ENCODE results near the gene RIC1. TPM values are rescaled to one million over a fixed set of nuclear protein-coding genes. Genes with fewer than 3 reads are reported as not detected.
"Not testable (repeated sequence)": the region's sequence is repeated elsewhere in the genome, so short reads cannot be mapped to it uniquely, and the experiment has no call there.

Gene RIC1
- total RNA-seq, 2 donors from 2014 or later = 18.0 to 49.8 TPM

DNA sequence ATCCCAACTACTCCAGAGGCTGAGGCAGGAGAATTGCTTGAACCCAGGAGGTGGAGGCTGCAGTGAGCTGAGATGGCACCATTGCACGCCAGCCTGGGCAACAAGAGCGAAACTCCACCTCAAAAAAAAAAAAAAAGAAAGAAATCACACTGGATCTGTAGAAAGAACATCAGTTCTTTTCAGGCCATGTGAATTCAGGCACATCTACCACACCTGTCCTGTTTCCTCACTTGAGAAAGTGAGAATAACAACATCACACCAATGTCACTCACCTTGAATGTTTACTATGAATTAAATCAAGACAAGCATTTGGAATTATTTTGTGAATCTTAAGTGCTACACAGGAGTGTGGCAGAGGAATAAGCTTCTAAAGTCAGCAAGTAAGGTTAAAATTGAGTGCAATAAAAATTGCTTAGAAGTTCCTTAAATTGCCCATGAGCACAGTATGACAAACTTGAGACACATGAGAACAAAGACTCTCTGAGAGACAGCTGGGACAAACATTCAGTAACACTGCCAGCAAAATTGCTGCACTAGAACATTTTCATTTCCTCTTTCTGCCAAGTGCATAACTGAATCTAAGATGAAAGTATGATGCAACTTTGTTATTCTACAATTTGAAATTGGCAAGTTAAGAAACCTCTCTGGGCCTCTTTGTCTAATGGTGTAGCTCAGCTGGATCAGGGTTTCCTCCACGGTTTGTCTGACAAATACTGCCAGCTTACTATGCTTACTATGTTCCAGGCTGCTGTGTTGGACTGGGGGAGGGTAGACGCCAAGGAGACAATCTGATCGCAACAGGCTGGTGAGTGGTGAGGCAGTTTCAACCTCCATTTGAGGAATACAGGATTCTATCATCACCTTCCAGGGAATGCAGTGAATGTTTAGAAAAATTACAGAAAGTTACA is 1.9 kb upstream of the RIC1 start:
- WGBS = 48% methylated on average over 5 of the region's 5 CpGs
- H3K9me3 ChIP-seq = no peaks in the 10 kb centered on the region
- DNase-seq (ENCODE audit: low spot score) = peak; percentile 22
- no peaks in the 10 kb centered on the region for H3K27me3 ChIP-seq (replicated peaks; ENCODE audit: insufficient read depth)
- H3K4me1 ChIP-seq (replicated peaks) = peaks cover 2% of the 10 kb centered on the region
- peak overlapping the region in 1 of 2 donors; percentile 90 for H3K4me3 ChIP-seq
- peak overlapping the region; percentile 92 to 98 for H3K27ac ChIP-seq
- no peaks in the 10 kb centered on the region for H3K36me3 ChIP-seq
- TF ChIP-seq POLR2AphosphoS5 (IDR thresholded peaks at IDR 0.05) (peak; percentile 73), POLR2A (IDR thresholded peaks at IDR 0.05) (no peak)
- intact Hi-C loops (cut with DNase I) = loop anchor here (10.0 kb wide), 2 partner anchors 788 to 952 kb away; partner anchors contain the start of genes CDC37L1 and UHRF2

DNA sequence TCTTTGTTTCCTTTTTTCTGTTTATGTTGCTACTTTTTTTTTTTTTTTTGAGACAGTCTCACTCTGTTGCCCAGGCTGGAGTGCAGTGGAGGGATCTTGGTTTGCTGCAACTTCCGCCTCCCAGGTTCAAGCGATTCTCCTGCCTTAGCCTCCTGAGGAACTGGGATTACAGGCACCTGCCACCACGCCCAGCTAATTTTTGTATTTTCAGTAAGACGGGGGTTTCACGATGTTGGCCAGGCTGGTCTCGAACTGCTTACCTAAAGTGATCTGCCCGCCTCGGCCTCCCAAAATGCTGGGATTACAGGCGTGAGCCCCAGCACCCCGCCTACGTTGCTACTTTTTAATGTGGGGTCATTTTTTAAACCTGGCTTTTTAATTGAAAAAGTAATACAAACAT is 1.2 kb upstream of the RIC1 start:
- H3K4me1 ChIP-seq (replicated peaks); H3K36me3 ChIP-seq; DNase-seq (ENCODE audit: low spot score); H3K9me3 ChIP-seq; H3K27me3 ChIP-seq (replicated peaks; ENCODE audit: insufficient read depth): not testable (repeated sequence)
- intact Hi-C loops (cut with DNase I) = loop anchor here (10.0 kb wide), 2 partner anchors 787 to 953 kb away; partner anchors contain the start of genes CDC37L1 and UHRF2
- WGBS = 51% methylated on average over 11 of the region's 11 CpGs
- Histone ChIP-seq H3K4me3 (peak overlapping the region; percentile 90 to 99), H3K27ac (peak overlapping the region; percentile 92 to 98)

DNA sequence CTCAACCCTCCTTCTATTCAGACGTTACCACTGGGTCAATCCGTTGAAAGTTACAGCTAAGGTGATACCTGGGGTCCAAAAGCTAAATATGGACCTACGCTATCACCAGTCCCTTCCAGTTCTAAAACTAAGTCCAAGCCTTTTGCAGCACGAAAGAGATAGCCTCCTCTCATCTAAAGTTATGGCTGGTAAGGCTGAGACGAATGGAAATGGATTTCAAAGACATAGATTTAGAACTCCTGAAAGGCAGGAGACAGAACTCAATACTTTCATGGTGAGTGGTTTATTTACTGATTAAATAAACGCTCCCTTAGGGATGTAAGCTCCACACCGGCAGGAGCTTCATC is 751 bp upstream of the RIC1 start:
- Histone ChIP-seq H3K36me3 (no peaks in the 10 kb centered on the region), H3K4me1 (replicated peaks) (peaks cover 2% of the 10 kb centered on the region), H3K4me3 (peak overlapping the region; percentile 90 to 99), H3K9me3 (no peaks in the 10 kb centered on the region), H3K27me3 (replicated peaks; ENCODE audit: insufficient read depth) (no peaks in the 10 kb centered on the region), H3K27ac (peak overlapping the region; percentile 92 to 98)
- no peak for TF ChIP-seq POLR2A (IDR thresholded peaks at IDR 0.05)
- no peak for TF ChIP-seq POLR2AphosphoS5 (IDR thresholded peaks at IDR 0.05)
- TF ChIP-seq, protein P1, sequence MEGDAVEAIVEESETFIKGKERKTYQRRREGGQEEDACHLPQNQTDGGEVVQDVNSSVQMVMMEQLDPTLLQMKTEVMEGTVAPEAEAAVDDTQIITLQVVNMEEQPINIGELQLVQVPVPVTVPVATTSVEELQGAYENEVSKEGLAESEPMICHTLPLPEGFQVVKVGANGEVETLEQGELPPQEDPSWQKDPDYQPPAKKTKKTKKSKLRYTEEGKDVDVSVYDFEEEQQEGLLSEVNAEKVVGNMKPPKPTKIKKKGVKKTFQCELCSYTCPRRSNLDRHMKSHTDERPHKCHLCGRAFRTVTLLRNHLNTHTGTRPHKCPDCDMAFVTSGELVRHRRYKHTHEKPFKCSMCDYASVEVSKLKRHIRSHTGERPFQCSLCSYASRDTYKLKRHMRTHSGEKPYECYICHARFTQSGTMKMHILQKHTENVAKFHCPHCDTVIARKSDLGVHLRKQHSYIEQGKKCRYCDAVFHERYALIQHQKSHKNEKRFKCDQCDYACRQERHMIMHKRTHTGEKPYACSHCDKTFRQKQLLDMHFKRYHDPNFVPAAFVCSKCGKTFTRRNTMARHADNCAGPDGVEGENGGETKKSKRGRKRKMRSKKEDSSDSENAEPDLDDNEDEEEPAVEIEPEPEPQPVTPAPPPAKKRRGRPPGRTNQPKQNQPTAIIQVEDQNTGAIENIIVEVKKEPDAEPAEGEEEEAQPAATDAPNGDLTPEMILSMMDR (IDR thresholded peaks at IDR 0.05) = no peak
- WGBS = 2% methylated on average over 7 of the region's 7 CpGs
- intact Hi-C loops (cut with DNase I) = loop anchor here (10.0 kb wide), 2 partner anchors 787 to 953 kb away; partner anchors contain the start of genes CDC37L1 and UHRF2
- DNase-seq (ENCODE audit: low spot score) = no peak

DNA sequence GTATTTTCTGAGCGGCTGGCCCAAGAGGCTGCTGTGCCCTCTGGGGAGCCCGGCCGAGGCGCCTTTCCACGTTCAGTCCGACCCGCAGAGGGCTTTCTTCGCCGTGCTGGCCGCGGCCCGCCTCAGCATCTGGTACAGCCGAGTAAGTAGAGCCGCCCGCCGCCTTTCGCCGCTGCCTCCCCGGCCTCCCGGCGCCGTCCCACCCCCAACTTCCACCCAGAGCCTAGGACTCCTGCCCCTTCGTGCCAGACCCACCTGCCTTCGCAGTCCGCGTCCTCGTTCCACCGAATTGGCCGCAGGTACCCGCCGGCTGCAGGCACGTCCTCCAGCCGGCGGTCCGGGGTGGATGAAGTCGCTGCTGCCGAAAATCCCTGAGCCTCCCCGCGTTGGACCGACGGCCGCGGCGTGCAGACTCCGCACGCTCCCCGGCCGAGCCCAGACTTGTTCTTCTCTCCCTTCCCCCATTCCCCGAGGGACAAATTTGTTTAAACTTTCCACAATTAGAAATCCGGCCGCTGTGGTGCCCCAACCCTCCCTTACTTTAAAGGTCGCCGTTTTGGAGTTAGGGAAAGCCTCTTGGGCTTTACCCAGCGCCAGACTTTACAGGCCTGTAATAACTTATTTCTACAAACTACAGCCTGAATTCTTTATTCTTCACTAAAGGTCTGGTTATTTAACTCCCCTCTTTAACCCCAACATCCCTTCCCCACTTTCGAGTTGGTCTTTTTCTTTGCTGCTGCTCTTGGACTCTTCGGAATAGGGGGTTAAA is 589 bp downstream of the RIC1 start:
- Histone ChIP-seq H3K27me3 (replicated peaks; ENCODE audit: insufficient read depth) (no peaks in the 10 kb centered on the region), H3K36me3 (no peaks in the 10 kb centered on the region), H3K4me3 (peak overlapping the region; percentile 90 to 99), H3K9me3 (no peaks in the 10 kb centered on the region), H3K4me1 (replicated peaks) (peaks cover 2% of the 10 kb centered on the region), H3K27ac (peak overlapping the region; percentile 92 to 98)
- intact Hi-C loops (cut with DNase I) = loop anchor here (10.0 kb wide), 2 partner anchors 785 to 955 kb away; partner anchors contain the start of genes CDC37L1 and UHRF2
- under 1% methylated on average over 55 of the region's 56 CpGs for WGBS
- no peak for TF ChIP-seq POLR2AphosphoS5 (IDR thresholded peaks at IDR 0.05)
- TF ChIP-seq POLR2A (IDR thresholded peaks at IDR 0.05) = no peak
- TF ChIP-seq, protein P1 (IDR thresholded peaks at IDR 0.05) = no peak
- DNase-seq (ENCODE audit: low spot score) = peak; percentile 20

DNA sequence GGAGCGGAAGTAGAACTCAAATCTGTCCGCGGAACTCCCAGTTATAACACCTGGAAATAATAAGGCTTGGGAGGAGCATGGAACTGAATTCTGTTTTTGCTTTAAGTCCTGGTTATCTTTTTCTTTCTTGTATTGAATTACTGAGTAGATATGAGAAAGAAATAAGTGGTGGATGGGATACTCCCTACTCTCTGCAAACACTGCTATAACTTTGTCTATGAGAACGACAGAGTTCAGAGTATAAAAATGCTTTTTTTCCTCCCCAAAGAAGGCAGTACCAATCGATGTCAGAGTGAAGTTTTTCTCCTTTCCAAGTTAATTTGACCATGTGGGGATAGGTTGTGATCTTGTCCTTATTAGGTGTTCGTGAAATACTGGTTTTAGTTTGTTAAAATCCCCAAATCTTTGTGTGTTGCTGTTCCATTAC is 1.2 kb downstream of the RIC1 start:
- Histone ChIP-seq H3K4me3 (peak overlapping the region; percentile 90 to 99), H3K9me3 (no peaks in the 10 kb centered on the region), H3K27ac (peak overlapping the region; percentile 92 to 98), H3K27me3 (replicated peaks; ENCODE audit: insufficient read depth) (no peaks in the 10 kb centered on the region), H3K4me1 (replicated peaks) (peaks cover 2% of the 10 kb centered on the region), H3K36me3 (no peaks in the 10 kb centered on the region)
- TF ChIP-seq, protein P1 (IDR thresholded peaks at IDR 0.05) = no peak
- TF ChIP-seq POLR2A (IDR thresholded peaks at IDR 0.05) (no peak), POLR2AphosphoS5 (IDR thresholded peaks at IDR 0.05) (no peak)
- DNase-seq (ENCODE audit: low spot score) = peak; percentile 28
- intact Hi-C loops (cut with DNase I) = no loop called here
- WGBS = 2% methylated on average over 6 of the region's 6 CpGs

All from prostate gland (tissue), 2 donors.